Kidney (tissue), 14 donors: ENCODE measurements around the gene AP2A2. TPM values are rescaled to one million over a fixed set of nuclear protein-coding genes. Genes with fewer than 3 reads are reported as not detected.

ENCODE experiments used
- DNase-seq, 5 donors: peaks; one replicate each; pipeline ENCODE4 v3.0.0-alpha.2; 2013 to 2020
- FAIRE-seq: peaks from 2 replicates; lab custom pipeline; 2012; peaks lifted over from hg19 to GRCh38; lab: Jason Lieb, UNC
- H3K27ac ChIP-seq, 2 donors: one replicate each; pipeline ENCODE4 v1.7.0; 2013; ENCODE audit warnings: low read depth in 2 of 2, low read length in 2 of 2, inconsistent platforms in 1 of 2
- H3K27me3 ChIP-seq: one replicate; pipeline ENCODE4 v1.7.1; 2013; ENCODE audit warnings: low read length, inconsistent platforms; ENCODE audit not compliant: control insufficient read depth, insufficient read depth
- H3K36me3 ChIP-seq, 3 donors: one replicate each; pipeline versions ENCODE4 v1.7.0 to v1.7.1; 2013; ENCODE audit warnings: low read length in 3 of 3, control low read depth in 1 of 3, inconsistent platforms in 1 of 3; ENCODE audit not compliant: insufficient read depth in 3 of 3, control insufficient read depth in 2 of 3
- H3K4me1 ChIP-seq, 3 donors: one replicate each; pipeline versions ENCODE4 v1.7.0 to v1.7.1; 2013; ENCODE audit warnings: low read length in 3 of 3, inconsistent platforms in 1 of 3, low read depth in 1 of 3; ENCODE audit not compliant: control insufficient read depth in 2 of 3, insufficient read depth in 2 of 3
- H3K4me3 ChIP-seq, 3 donors: one replicate each; pipeline versions ENCODE4 v1.7.0 to v1.8.1; 2013; ENCODE audit warnings: low read length in 3 of 3, control low read depth in 1 of 3, inconsistent platforms in 1 of 3
- H3K9ac ChIP-seq, 3 donors: one replicate each; pipeline versions ENCODE4 v1.7.0 to v1.7.1; 2013; ENCODE audit warnings: low read length in 3 of 3, control low read depth in 1 of 3, inconsistent platforms in 1 of 3
- H3K9me3 ChIP-seq, 3 donors: one replicate each; pipeline versions ENCODE4 v1.7.0 to v1.7.1; 2013; ENCODE audit warnings: low read length in 3 of 3, control low read depth in 1 of 3, inconsistent platforms in 1 of 3; ENCODE audit not compliant: control insufficient read depth in 2 of 3, insufficient read depth in 1 of 3
- intact Hi-C: fragments of 100-400 bp; cut with DNase I; formaldehyde crosslinking; loops from one replicate; pipeline ENCODE4 v1.11.1; 2022
- polyA plus RNA-seq: library from polyadenylated mRNA; stranded (reverse); fragments of 350-450 nt; fragmentation: Illumina TruSeq; extraction: RNeasy Lipid Tissue Mini Kit (QIAGEN cat#74804); gene quantifications from one replicate; pipeline ENCODE4 v1.2.3, GENCODE V29; 2014; ENCODE audit warnings: low read depth, low replicate concordance; ENCODE audit not compliant: insufficient read depth
- total RNA-seq: library from RNA; stranded (reverse); fragmentation: NEBNext Ultra II Directional; extraction: Animal tissue kit (Norgen Biotek cat#: 25700); gene quantifications from one replicate; pipeline ENCODE4 v1.2.1, GENCODE V29; 2021
- TF ChIP-seq, protein P1 (sequence below): IDR thresholded peaks from 3 replicates; pipeline ENCODE4 v1.5.1; 2012; ENCODE audit warnings: mild to moderate bottlenecking, moderate library complexity, borderline replicate concordance; ENCODE audit not compliant: insufficient read depth; ENCODE audit errors: extremely low read depth
- donor health status: control.
- donor health status: control.
- donor health status: control.
- donor health status: control.
- donor health status: control.
- donor health status: DM: yes; HTN: yes; CAD: no.
- donor health status: Normal renal cell carcinoma (clear cell type).

The AP2A2 gene
- total and polyA plus RNA-seq, 2 donors from 2014 or later: 76.5 to 144 TPM

DNA sequence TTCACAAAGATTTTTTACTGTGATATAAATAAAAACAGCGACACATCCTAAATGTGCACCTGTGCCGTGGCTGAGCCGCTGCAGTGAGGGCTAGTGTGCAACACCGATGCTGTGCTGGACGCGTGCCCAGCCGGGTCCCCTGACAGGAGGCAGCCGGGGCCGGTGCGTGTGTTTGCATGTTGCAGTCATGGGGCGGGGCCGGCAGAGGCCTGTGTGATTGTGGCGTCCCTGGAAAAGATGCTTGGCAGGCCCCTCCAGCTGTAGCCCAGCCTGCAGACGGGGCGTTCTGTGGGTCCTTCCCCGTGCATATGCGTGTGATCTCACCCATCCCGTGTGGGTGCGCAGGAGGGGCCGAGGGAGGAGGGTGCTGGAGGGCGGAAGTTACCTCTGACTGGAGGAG is 80.3 kb downstream of the AP2A2 start:
- Histone ChIP-seq H3K27me3 (no peaks in the 10 kb centered on the region), H3K9ac (no peak overlapping the region), H3K4me1 (peaks cover 0 to 2% (median 0%) of the 10 kb centered on the region in 3 donors), H3K36me3 (peaks cover 3 to 56% (median 34%) of the 10 kb centered on the region in 3 donors), H3K27ac (no peak overlapping the region), H3K4me3 (no peak overlapping the region), H3K9me3 (no peaks in the 10 kb centered on the region)
- peak in 1 of 5 donors; percentile 49 for DNase-seq
- intact Hi-C loops: no loop called here
- TF ChIP-seq, protein P1, sequence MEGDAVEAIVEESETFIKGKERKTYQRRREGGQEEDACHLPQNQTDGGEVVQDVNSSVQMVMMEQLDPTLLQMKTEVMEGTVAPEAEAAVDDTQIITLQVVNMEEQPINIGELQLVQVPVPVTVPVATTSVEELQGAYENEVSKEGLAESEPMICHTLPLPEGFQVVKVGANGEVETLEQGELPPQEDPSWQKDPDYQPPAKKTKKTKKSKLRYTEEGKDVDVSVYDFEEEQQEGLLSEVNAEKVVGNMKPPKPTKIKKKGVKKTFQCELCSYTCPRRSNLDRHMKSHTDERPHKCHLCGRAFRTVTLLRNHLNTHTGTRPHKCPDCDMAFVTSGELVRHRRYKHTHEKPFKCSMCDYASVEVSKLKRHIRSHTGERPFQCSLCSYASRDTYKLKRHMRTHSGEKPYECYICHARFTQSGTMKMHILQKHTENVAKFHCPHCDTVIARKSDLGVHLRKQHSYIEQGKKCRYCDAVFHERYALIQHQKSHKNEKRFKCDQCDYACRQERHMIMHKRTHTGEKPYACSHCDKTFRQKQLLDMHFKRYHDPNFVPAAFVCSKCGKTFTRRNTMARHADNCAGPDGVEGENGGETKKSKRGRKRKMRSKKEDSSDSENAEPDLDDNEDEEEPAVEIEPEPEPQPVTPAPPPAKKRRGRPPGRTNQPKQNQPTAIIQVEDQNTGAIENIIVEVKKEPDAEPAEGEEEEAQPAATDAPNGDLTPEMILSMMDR: no peak
- no peak for FAIRE-seq

DNA sequence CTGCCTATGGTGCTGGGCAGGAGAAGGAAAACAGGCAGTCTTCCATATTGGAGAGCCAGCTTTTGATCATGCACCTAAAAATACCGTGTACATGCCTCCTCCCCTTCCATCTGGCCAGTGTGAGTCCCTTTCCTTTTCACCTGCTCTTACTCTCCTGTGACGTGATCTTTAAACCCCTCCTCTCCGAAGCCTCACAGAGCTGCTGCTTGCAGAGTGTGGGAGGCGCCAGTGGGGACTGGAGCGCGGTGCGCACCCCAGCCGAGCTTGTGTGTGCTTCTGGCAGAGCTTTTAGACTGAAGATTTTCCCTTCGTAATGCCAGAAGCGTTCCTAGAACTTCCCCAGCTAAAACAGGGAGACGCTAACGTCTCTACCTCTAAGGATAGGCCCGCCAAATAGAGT is 81.1 kb downstream of the AP2A2 start:
- FAIRE-seq (no peak), DNase-seq (peak in 4 of 5 donors; percentile 76 to 86 (median 82))
- H3K4me3 ChIP-seq: no peak overlapping the region
- no peak overlapping the region for H3K27ac ChIP-seq
- H3K27me3 ChIP-seq: no peaks in the 10 kb centered on the region
- no peaks in the 10 kb centered on the region for H3K4me1 ChIP-seq
- TF ChIP-seq, protein P1: no peak
- peaks cover 3 to 59% (median 32%) of the 10 kb centered on the region in 3 donors for H3K36me3 ChIP-seq
- no peak overlapping the region for H3K9ac ChIP-seq
- H3K9me3 ChIP-seq: no peaks in the 10 kb centered on the region
- intact Hi-C loops: no loop called here

DNA sequence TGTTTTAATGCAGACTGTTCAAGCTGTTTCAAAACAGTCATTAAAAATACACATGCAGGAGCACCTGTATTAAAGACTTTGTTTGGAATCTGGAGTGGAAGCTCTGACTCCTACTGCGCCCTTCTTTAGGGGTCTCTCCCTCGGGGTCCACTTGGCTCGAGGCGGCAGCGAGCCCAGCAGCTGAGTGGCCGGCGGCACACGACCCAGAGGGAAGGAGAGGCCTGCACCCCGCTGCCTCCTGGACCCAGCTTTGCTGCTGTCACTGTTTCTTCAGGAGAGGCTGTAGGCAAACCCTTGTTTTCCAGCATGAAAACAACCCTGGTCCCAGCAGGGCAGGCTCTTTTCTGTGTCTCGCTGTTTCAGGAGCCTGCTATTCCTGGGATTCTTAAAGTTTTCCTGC is 81.6 kb downstream of the AP2A2 start:
- H3K27ac ChIP-seq: no peak overlapping the region
- H3K9me3 ChIP-seq: no peaks in the 10 kb centered on the region
- intact Hi-C loops: no loop called here
- H3K9ac ChIP-seq: no peak overlapping the region
- no peak overlapping the region for H3K4me3 ChIP-seq
- no peaks in the 10 kb centered on the region for H3K27me3 ChIP-seq
- peaks cover 3 to 61% (median 29%) of the 10 kb centered on the region in 3 donors for H3K36me3 ChIP-seq
- TF ChIP-seq, protein P1: no peak
- DNase-seq (no peak), FAIRE-seq (no peak)
- H3K4me1 ChIP-seq: no peaks in the 10 kb centered on the region
